WERI-Rb-1 (cell line): ENCODE results near the gene CDC6.
"Not testable (repeated sequence)": the region's sequence is repeated elsewhere in the genome, so short reads cannot be mapped to it uniquely, and the experiment has no call there.

ENCODE experiments used
- DNase-seq: peaks from one replicate; pipeline ENCODE4 v3.0.0-alpha.2; 2020
- H3K27ac ChIP-seq: fragments of 250-450 bp; sonication (Bioruptor Pico); 2 replicates; pipeline ENCODE4 v1.5.1; 2020; ENCODE audit warnings: mild to moderate bottlenecking, moderate library complexity
- H3K27me3 ChIP-seq: fragments of 250-450 bp; sonication (Bioruptor Pico); 2 replicates; pipeline ENCODE4 v1.5.1; 2021; ENCODE audit warnings: mild to moderate bottlenecking, low read depth, moderate library complexity; ENCODE audit not compliant: insufficient read depth, severe bottlenecking
- H3K36me3 ChIP-seq: fragments of 250-450 bp; sonication (Bioruptor Pico); 2 replicates; pipeline ENCODE4 v1.5.1; 2020; ENCODE audit warnings: mild to moderate bottlenecking, moderate library complexity
- H3K4me3 ChIP-seq: 2 replicates; pipeline ENCODE4 v1.5.1; 2011; ENCODE audit warnings: low read depth, mild to moderate bottlenecking, control low read depth, low read length
- H3K9me3 ChIP-seq: fragments of 250-450 bp; sonication (Bioruptor Pico); 2 replicates; pipeline ENCODE4 v1.5.1; 2021; ENCODE audit warnings: mild to moderate bottlenecking, moderate library complexity; ENCODE audit not compliant: severe bottlenecking
- CTCF ChIP-seq: IDR thresholded peaks from 2 replicates; pipeline ENCODE4 v1.5.1; 2011; ENCODE audit warnings: low read depth, mild to moderate bottlenecking, control low read depth, inconsistent platforms, low read length

CDC6 gene

GRCh38 chr17:40298726-40299125 is 11.0 kb downstream of the CDC6 start:
- Histone ChIP-seq H3K27me3 (no peaks in the 10 kb centered on the region), H3K36me3 (peaks cover 97% of the 10 kb centered on the region), H3K27ac (no peak overlapping the region), H3K4me3 (no peak overlapping the region), H3K9me3 (no peaks in the 10 kb centered on the region)
- no peak for TF ChIP-seq CTCF
- no peak for DNase-seq

- H3K27me3 ChIP-seq, DNase-seq, H3K4me3 ChIP-seq, H3K27ac ChIP-seq, H3K9me3 ChIP-seq: not testable (repeated sequence)
- H3K36me3 ChIP-seq: peaks cover 97% of the 10 kb centered on the region
Measured at GRCh38 chr17:40299159-40299757, 11.6 kb downstream of the CDC6 start.

DNA sequence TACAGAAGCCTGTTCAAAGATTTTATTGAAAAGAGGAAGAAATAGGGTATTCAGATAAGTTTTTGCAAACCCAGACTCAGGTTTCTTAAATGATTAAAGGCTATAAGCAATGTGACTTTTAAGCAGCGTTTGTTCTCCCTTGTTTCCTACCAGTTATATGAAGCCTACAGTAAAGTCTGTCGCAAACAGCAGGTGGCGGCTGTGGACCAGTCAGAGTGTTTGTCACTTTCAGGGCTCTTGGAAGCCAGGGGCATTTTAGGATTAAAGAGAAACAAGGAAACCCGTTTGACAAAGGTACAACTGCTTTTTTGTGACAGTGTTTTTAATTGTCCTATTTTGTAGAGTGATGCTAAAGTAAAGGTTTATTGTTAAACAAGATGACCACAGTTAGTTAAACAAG is 13.6 kb downstream of the CDC6 start:
- H3K9me3 ChIP-seq: no peaks in the 10 kb centered on the region
- DNase-seq: peak; percentile 72
- no peak overlapping the region for H3K27ac ChIP-seq
- TF ChIP-seq CTCF: peak; percentile 50; the same call in 1 of the 2 replicates
- H3K27me3 ChIP-seq: no peaks in the 10 kb centered on the region
- no peak overlapping the region for H3K4me3 ChIP-seq
- H3K36me3 ChIP-seq: peaks cover 86% of the 10 kb centered on the region

GRCh38 chr17:40303009-40303657 is 15.5 kb downstream of the CDC6 start:
- Histone ChIP-seq H3K27me3 (no peaks in the 10 kb centered on the region), H3K4me3 (no peak overlapping the region), H3K27ac (no peak overlapping the region), H3K9me3 (no peaks in the 10 kb centered on the region), H3K36me3 (peaks cover 68% of the 10 kb centered on the region)
- TF ChIP-seq CTCF: peak; percentile 69
- DNase-seq: peak; percentile 67

- H3K9me3 ChIP-seq: no peaks in the 10 kb centered on the region
- H3K27ac ChIP-seq: peak overlapping the region; percentile 8; the same call in 1 of the 2 replicates
- no peak for DNase-seq
- H3K27me3 ChIP-seq: no peaks in the 10 kb centered on the region
- TF ChIP-seq CTCF: no peak
- no peak overlapping the region for H3K4me3 ChIP-seq
- peaks cover 61% of the 10 kb centered on the region for H3K36me3 ChIP-seq
Measured at GRCh38 chr17:40303708-40304551, 16.3 kb downstream of the CDC6 start.

DNA sequence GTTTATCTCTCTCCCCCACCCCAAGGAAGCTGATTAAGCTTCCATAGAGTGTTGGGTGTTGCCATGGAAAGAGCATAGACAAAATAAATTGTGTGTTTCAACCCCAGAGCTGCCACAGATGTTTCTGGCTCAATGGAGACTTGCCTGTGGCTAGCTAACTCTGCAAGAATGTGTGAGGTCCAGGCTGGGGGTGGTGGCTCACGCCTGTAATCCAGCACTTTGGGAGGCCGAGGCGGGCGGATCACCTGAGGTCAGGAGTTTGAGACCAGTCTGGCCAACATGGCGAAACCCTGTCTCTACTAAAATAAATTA is 16.8 kb downstream of the CDC6 start:
- not testable (repeated sequence) for H3K27ac ChIP-seq, H3K9me3 ChIP-seq, H3K4me3 ChIP-seq, H3K27me3 ChIP-seq
- H3K36me3 ChIP-seq: peaks cover 57% of the 10 kb centered on the region
- peak; percentile 33 for DNase-seq

DNA sequence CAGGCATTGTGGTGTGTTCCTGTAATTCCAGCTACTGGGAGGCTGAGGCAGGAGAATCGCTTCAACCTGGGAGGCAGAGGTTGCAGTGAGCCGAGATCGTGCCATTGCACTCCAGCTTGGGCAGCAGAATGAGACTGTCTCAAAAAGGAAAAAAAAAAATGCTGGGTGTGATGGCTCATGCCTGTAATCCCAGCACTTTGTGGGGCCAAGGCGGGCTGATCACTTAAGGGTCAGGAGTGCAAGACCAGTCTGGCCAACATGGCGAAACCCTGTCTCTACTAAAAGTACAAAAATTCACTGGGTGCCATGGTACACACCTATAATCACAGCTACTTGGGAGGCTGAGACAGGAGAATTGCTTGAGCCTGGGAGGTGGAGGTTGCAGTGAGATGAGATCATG is 17.2 kb downstream of the CDC6 start:
- H3K27ac ChIP-seq, DNase-seq, H3K9me3 ChIP-seq, H3K4me3 ChIP-seq, H3K27me3 ChIP-seq: not testable (repeated sequence)
- H3K36me3 ChIP-seq: peaks cover 54% of the 10 kb centered on the region
